SK-N-SH (cell line): ENCODE data around the gene TRPV2. TPM values are rescaled to one million over a fixed set of nuclear protein-coding genes. Genes with fewer than 3 reads are reported as not detected.
A peak's percentile ranks its signal among the peaks of the same experiment; 100 is the strongest.

Experiments used
- CTCF ChIA-PET: fragments of 300-600, 350-600 bp; formaldehyde crosslinking; extraction: SDS; loops from one replicate; lab custom pipeline; 2021; lab: Yijun Ruan, JAX
- POLR2A ChIA-PET: fragments of 350-600 bp; sonication (Branson Sonifier 250); formaldehyde crosslinking; extraction: SDS; loops from one replicate; lab custom pipeline; 2020; ENCODE audit warnings: antibody characterized with exemption, inconsistent platforms; lab: Yijun Ruan, JAX
- DNase-seq: peaks from one replicate; pipeline ENCODE4 v3.0.0; 2012
- H2AFZ ChIP-seq: fragments of 200-600 bp; sonication (generic); 2 replicates; pipeline ENCODE4 v1.8.1; 2016; ENCODE audit warnings: antibody characterized with exemption, mild to moderate bottlenecking, low read depth
- H3F3A ChIP-seq: fragments of 200-600 bp; sonication (generic); replicated peaks from 2 replicates; pipeline ENCODE3; 2016; ENCODE audit warnings: antibody characterized with exemption, mild to moderate bottlenecking; ENCODE audit not compliant: insufficient read depth
- H3K27ac ChIP-seq, 2 experiments: fragments of 200-500 bp in 1 of 2; fragments of 200-600 bp in 1 of 2; sonication (Bioruptor generic) in 1 of 2; sonication (generic), shearing (Covaris generic) in 1 of 2; 2 replicates each; pipeline versions ENCODE4 v1.5.1 to v1.6.1; 2014 to 2016; ENCODE audit warnings: low read depth in 2 of 2, inconsistent platforms in 1 of 2, low read length in 1 of 2, mild to moderate bottlenecking in 1 of 2, mixed read lengths in 1 of 2
- H3K27me3 ChIP-seq: fragments of 200-600 bp; sonication (generic), shearing (Covaris generic); 2 replicates; pipeline ENCODE4 v1.6.1; 2016; ENCODE audit warnings: mixed run types; ENCODE audit not compliant: insufficient read depth
- H3K36me3 ChIP-seq, 2 experiments: fragments of 200-500 bp in 1 of 2; fragments of 200-600 bp in 1 of 2; sonication (Bioruptor generic) in 1 of 2; sonication (generic) in 1 of 2; replicated peaks in 1 of 2; 2 replicates each; pipeline versions ENCODE3 to v1.5.1; 2014 to 2016; ENCODE audit warnings: low read length in 1 of 2, mild to moderate bottlenecking in 1 of 2; ENCODE audit not compliant: insufficient read depth in 2 of 2, control insufficient read depth in 1 of 2
- H3K4me1 ChIP-seq, 2 experiments: fragments of 200-500 bp in 1 of 2; fragments of 200-600 bp in 1 of 2; sonication (Bioruptor generic) in 1 of 2; sonication (generic), shearing (Covaris generic) in 1 of 2; 2 replicates each; pipeline versions ENCODE4 v1.5.1 to v1.6.1; 2014 to 2016; ENCODE audit warnings: low read depth in 1 of 2, low read length in 1 of 2, mixed run types in 1 of 2; ENCODE audit not compliant: insufficient read depth in 2 of 2, control insufficient read depth in 1 of 2
- H3K4me2 ChIP-seq: fragments of 200-600 bp; sonication (generic), shearing (Covaris generic); 2 replicates; pipeline ENCODE4 v1.6.1; 2017; ENCODE audit warnings: mixed run types
- H3K4me3 ChIP-seq, 2 experiments: fragments of 200-500 bp in 1 of 2; fragments of 200-600 bp in 1 of 2; sonication (Bioruptor generic) in 1 of 2; sonication (generic), shearing (Covaris generic) in 1 of 2; 2 replicates each; pipeline versions ENCODE4 v1.5.1 to v1.8.1; 2014 to 2016; ENCODE audit warnings: low read depth in 2 of 2, inconsistent platforms in 1 of 2, low read length in 1 of 2, mild to moderate bottlenecking in 1 of 2, mixed read lengths in 1 of 2, moderate library complexity in 1 of 2
- H3K79me2 ChIP-seq: fragments of 200-600 bp; sonication (generic); 2 replicates; pipeline ENCODE4 v1.8.1; 2017; ENCODE audit warnings: mild to moderate bottlenecking; ENCODE audit not compliant: insufficient read depth
- H3K9ac ChIP-seq: fragments of 200-600 bp; sonication (generic); 2 replicates; pipeline ENCODE4 v1.6.1; 2017; ENCODE audit warnings: mixed run types
- H3K9me2 ChIP-seq: fragments of 200-600 bp; sonication (generic); 2 replicates; pipeline ENCODE4 v1.6.1; 2017; ENCODE audit warnings: mixed run types
- H3K9me3 ChIP-seq: fragments of 200-600 bp; sonication (generic); 2 replicates; pipeline ENCODE4 v1.6.1; 2017; ENCODE audit warnings: mixed run types, mild to moderate bottlenecking, moderate library complexity
- H4K20me1 ChIP-seq: fragments of 200-600 bp; sonication (generic); 2 replicates; pipeline ENCODE4 v1.6.1; 2017; ENCODE audit warnings: mild to moderate bottlenecking, mixed run types; ENCODE audit not compliant: insufficient read depth
- CHD2 ChIP-seq: fragments of 150-350 bp; IDR thresholded peaks from 2 replicates; pipeline ENCODE4 v1.6.1; 2018; ENCODE audit warnings: low read length; ENCODE audit not compliant: partially characterized antibody
- FOSL2 ChIP-seq: IDR thresholded peaks from 2 replicates; pipeline ENCODE4 v1.4.0; 2012; ENCODE audit warnings: low read depth, mild to moderate bottlenecking, moderate library complexity, borderline replicate concordance
- GABPA ChIP-seq: IDR thresholded peaks from 2 replicates; pipeline ENCODE4 v1.4.0; 2012; ENCODE audit warnings: low read depth, mild to moderate bottlenecking
- GATA2 ChIP-seq: sonication (generic); formaldehyde crosslinking; IDR thresholded peaks from 2 replicates; pipeline ENCODE4 v1.5.0; 2020; ENCODE audit warnings: mild to moderate bottlenecking, missing genetic modification reagents
- JUND ChIP-seq: IDR thresholded peaks from 2 replicates; pipeline ENCODE4 v1.4.0; 2012
- MEF2A ChIP-seq: IDR thresholded peaks from 2 replicates; pipeline ENCODE4 v1.4.0; 2012; ENCODE audit warnings: low read depth, borderline replicate concordance
- POLR2AphosphoS5 ChIP-seq: IDR thresholded peaks from 2 replicates; pipeline ENCODE4 v1.6.1; 2012; ENCODE audit warnings: low read depth, low read length
- RAD21 ChIP-seq: IDR thresholded peaks from 2 replicates; pipeline ENCODE4 v1.6.1; 2012; ENCODE audit warnings: mild to moderate bottlenecking, low read length
- RCOR1 ChIP-seq: fragments of 150-350 bp; IDR thresholded peaks from 2 replicates; pipeline ENCODE4 v1.6.1; 2017; ENCODE audit warnings: antibody characterized with exemption, low read length
- SMC3 ChIP-seq: IDR thresholded peaks from 2 replicates; pipeline ENCODE4 v1.6.1; 2012; ENCODE audit warnings: low read depth, low read length, improper control_type of control experiment
- TAF1 ChIP-seq: IDR thresholded peaks from 2 replicates; pipeline ENCODE4 v1.6.1; 2012; ENCODE audit warnings: low read depth, mild to moderate bottlenecking, low read length, moderate library complexity, borderline replicate concordance
- TCF12 ChIP-seq: IDR thresholded peaks from 2 replicates; pipeline ENCODE4 v1.4.0; 2012
- TEAD4 ChIP-seq: IDR thresholded peaks from 2 replicates; pipeline ENCODE4 v1.4.0; 2012; ENCODE audit warnings: mild to moderate bottlenecking, borderline replicate concordance; ENCODE audit not compliant: insufficient read depth
- WGBS: methylation state at CpG from one replicate; pipeline ENCODE4 v1.1.6; 2017; ENCODE audit warnings: low lambda C conversion rate; 5-methylcytosine and 5-hydroxymethylcytosine counted together
- polyA plus RNA-seq, 3 experiments: library from polyadenylated mRNA; depleted of rRNA; stranded (reverse); fragments of >200 nt; gene quantifications; 2 replicates each; pipeline ENCODE4 v1.2.3, GENCODE V29; 2012
- TF ChIP-seq, protein P1 (sequence below): IDR thresholded peaks from 2 replicates; pipeline ENCODE4 v1.6.1; 2012; ENCODE audit warnings: mild to moderate bottlenecking, low read depth, low read length, moderate library complexity
- TF ChIP-seq, protein P2 (sequence below): IDR thresholded peaks from 2 replicates; pipeline ENCODE4 v1.4.0; 2012; ENCODE audit warnings: low read depth
- TF ChIP-seq, protein P3 (sequence below): fragments of 200-600 bp; sonication (generic); IDR thresholded peaks from 2 replicates; pipeline ENCODE4 v1.6.1; 2017; ENCODE audit warnings: antibody characterized with exemption, mild to moderate bottlenecking, moderate library complexity

The TRPV2 gene
- polyA plus RNA-seq, 1 of the 3 experiments (the other 2 are of a cell fraction) = 11.0 TPM

DNA sequence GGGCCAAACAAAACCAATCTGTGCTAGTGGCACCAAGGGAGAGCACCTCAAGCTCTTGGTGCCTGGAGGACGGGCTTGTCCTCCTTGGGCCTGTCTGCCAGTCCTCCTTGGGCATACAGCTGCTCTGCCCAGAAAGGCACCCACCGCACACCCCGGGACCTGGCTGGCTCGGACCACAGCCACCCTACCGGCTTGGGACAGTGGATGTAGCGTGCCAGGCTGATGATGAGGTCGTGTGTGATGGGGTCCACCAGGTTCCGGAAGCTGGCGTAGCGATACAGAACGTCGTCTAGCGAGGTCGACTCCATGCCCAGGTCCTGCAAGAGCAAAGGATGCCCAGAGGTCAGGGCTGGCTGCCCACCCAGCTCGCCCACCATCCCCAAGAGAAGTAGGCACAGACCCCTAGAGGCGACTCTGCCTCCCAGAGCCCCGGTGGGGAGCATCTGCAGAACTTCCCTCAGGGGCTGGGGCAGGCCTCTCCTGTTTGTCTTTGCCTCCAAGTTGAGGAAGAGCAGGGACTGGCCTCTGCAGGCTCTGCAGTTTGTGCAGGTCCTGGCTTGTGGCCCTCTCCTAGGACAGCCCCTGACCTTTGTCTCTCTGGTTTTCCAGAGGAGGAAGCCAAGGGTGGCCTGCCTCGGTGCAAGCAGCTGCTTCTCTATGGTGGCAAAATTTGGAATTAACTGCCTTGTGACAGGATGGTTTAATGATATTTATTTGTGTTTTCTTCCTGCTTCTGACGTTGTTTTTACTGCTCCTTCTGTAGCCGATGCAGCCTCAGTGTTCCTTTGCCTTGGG, 46.9 kb downstream of the TRPV2 start:
- no peak for TF ChIP-seq TAF1
- TF ChIP-seq POLR2AphosphoS5 = no peak
- TF ChIP-seq GABPA = no peak
- TF ChIP-seq MEF2A = no peak
- no peak for TF ChIP-seq GATA2 (CRISPR knock-in tag)
- 86% methylated on average over 15 of the region's 20 CpGs for WGBS
- no peak for DNase-seq
- ChIA-PET CTCF (interaction anchor here (0.7 to 33.7 kb wide), 12 partner anchors 8 to 127 kb away, joined by 3 to 746 read pairs (median 4); no protein-coding TSS in a partner anchor), POLR2A (interaction anchor here (1.2 to 2.1 kb wide), 3 partner anchors 13 to 82 kb away, joined by 3 to 8 read pairs (median 3); partner anchors contain the start of gene UBB)
- Histone ChIP-seq H3K4me1 (peaks cover 0 to 38% of the 10 kb centered on the region in 2 experiments; a peak in 1 of 4 replicates), H3K27ac (peak overlapping the region in 1 of 2 experiments; percentile 88; a peak in 2 of 4 replicates), H3F3A (no peaks in the 10 kb centered on the region), H3K9ac (no peak overlapping the region), H3K79me2 (no peaks in the 10 kb centered on the region), H3K36me3 (no peaks in the 10 kb centered on the region), H3K4me2 (no peak overlapping the region), H3K4me3 (no peak overlapping the region), H3K9me2 (no peaks in the 10 kb centered on the region), H2AFZ (no peak overlapping the region), H3K9me3 (no peaks in the 10 kb centered on the region), H4K20me1 (no peaks in the 10 kb centered on the region), H3K27me3 (no peaks in the 10 kb centered on the region)

DNA sequence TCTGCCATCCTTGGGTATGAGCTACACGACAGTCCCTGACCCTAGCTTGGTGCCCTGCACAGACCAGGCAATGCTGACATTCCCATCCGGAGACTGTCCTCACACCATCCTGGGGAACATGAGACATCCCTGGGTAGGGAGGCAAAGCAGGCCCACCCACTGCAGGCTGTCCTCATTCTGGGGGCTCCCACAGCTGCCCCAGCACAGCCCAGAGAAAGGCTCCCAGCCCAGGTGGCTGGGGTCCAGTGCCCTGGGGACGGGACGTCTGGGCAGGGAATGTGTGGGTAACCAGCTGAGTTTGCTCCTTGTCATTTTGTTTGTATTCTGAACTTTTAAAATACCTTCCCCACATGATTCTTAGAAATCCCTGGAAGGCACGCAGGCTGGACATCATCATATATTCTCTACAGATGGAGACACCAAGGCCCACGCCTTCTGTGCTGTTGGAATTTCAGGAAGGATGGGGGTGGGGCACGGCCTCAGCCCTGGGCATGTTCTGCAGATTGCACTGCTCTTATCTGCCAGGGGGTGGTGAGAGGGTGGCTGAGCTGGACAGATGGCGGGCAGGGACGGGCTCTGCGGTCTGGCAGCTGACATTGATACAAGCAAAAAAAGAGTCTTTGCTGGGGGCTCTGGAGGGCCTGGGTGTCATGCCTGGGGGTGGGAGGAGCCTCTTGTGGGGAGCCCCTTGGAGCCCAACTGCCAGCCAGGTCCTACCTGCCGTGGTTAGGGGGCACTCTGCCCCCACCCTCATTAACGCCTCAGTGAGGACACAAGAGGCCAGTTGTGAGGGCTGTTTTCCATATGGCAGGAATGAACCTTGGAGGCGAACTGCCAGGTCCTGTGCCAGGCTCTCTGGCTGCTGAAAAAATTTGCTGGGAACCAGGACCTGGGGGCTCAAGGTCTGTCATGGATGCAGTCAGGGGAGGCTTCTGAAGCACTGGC, 48.3 kb downstream of the TRPV2 start:
- peaks cover 0 to 38% of the 10 kb centered on the region in 2 experiments; a peak in 1 of 4 replicates for H3K4me1 ChIP-seq
- H3K27ac ChIP-seq = peak overlapping the region in 1 of 2 experiments; percentile 88; a peak in 2 of 4 replicates
- 44% methylated on average over 11 of the region's 13 CpGs for WGBS
- H3K36me3 ChIP-seq = no peaks in the 10 kb centered on the region
- no peaks in the 10 kb centered on the region for H3K79me2 ChIP-seq
- no peaks in the 10 kb centered on the region for H4K20me1 ChIP-seq
- no peaks in the 10 kb centered on the region for H3K27me3 ChIP-seq
- H3K9ac ChIP-seq = no peak overlapping the region
- no peaks in the 10 kb centered on the region for H3K9me2 ChIP-seq
- no peak overlapping the region for H3K4me2 ChIP-seq
- no peaks in the 10 kb centered on the region for H3K9me3 ChIP-seq
- ChIA-PET POLR2A (interaction anchor here (0.7 to 2.1 kb wide), 3 partner anchors 11 to 25 kb away, joined by 3 to 8 read pairs (median 3); no protein-coding TSS in a partner anchor), CTCF (interaction anchor here (0.6 to 33.7 kb wide), 15 partner anchors 8 to 121 kb away, joined by 3 to 746 read pairs (median 5); no protein-coding TSS in a partner anchor)
- no peaks in the 10 kb centered on the region for H3F3A ChIP-seq
- no peak overlapping the region for H2AFZ ChIP-seq
- H3K4me3 ChIP-seq = no peak overlapping the region; a peak in 1 of 4 replicates
- DNase-seq = peak; percentile 95
- TF ChIP-seq, protein P1, sequence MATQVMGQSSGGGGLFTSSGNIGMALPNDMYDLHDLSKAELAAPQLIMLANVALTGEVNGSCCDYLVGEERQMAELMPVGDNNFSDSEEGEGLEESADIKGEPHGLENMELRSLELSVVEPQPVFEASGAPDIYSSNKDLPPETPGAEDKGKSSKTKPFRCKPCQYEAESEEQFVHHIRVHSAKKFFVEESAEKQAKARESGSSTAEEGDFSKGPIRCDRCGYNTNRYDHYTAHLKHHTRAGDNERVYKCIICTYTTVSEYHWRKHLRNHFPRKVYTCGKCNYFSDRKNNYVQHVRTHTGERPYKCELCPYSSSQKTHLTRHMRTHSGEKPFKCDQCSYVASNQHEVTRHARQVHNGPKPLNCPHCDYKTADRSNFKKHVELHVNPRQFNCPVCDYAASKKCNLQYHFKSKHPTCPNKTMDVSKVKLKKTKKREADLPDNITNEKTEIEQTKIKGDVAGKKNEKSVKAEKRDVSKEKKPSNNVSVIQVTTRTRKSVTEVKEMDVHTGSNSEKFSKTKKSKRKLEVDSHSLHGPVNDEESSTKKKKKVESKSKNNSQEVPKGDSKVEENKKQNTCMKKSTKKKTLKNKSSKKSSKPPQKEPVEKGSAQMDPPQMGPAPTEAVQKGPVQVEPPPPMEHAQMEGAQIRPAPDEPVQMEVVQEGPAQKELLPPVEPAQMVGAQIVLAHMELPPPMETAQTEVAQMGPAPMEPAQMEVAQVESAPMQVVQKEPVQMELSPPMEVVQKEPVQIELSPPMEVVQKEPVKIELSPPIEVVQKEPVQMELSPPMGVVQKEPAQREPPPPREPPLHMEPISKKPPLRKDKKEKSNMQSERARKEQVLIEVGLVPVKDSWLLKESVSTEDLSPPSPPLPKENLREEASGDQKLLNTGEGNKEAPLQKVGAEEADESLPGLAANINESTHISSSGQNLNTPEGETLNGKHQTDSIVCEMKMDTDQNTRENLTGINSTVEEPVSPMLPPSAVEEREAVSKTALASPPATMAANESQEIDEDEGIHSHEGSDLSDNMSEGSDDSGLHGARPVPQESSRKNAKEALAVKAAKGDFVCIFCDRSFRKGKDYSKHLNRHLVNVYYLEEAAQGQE = no peak
- TF ChIP-seq, protein P2, sequence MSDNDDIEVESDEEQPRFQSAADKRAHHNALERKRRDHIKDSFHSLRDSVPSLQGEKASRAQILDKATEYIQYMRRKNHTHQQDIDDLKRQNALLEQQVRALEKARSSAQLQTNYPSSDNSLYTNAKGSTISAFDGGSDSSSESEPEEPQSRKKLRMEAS = 0 out of 2 replicates have a peak, but pooled peaks have one; percentile 22
- TF ChIP-seq RAD21 = peak; percentile 54
- no peak for TF ChIP-seq FOSL2
- no peak for TF ChIP-seq GABPA
- TF ChIP-seq TEAD4 = no peak
- peak; percentile 45; the same call in 1 of the 2 replicates for TF ChIP-seq SMC3
- no peak for TF ChIP-seq JUND
- TF ChIP-seq, protein P3, sequence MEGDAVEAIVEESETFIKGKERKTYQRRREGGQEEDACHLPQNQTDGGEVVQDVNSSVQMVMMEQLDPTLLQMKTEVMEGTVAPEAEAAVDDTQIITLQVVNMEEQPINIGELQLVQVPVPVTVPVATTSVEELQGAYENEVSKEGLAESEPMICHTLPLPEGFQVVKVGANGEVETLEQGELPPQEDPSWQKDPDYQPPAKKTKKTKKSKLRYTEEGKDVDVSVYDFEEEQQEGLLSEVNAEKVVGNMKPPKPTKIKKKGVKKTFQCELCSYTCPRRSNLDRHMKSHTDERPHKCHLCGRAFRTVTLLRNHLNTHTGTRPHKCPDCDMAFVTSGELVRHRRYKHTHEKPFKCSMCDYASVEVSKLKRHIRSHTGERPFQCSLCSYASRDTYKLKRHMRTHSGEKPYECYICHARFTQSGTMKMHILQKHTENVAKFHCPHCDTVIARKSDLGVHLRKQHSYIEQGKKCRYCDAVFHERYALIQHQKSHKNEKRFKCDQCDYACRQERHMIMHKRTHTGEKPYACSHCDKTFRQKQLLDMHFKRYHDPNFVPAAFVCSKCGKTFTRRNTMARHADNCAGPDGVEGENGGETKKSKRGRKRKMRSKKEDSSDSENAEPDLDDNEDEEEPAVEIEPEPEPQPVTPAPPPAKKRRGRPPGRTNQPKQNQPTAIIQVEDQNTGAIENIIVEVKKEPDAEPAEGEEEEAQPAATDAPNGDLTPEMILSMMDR = peak; percentile 42
- TF ChIP-seq RCOR1 = peak; percentile 90; the same call in 1 of the 2 replicates
- TF ChIP-seq POLR2AphosphoS5 = no peak
- no peak for TF ChIP-seq TAF1
- peak; percentile 92 for TF ChIP-seq CHD2
- TF ChIP-seq MEF2A = no peak
- TF ChIP-seq TCF12 = peak; percentile 76
- TF ChIP-seq GATA2 (CRISPR knock-in tag) = peak; percentile 80
